ENCODE data around the gene DBP. TPM values are rescaled to one million over a fixed set of nuclear protein-coding genes. Genes with fewer than 3 reads are reported as not detected.

Gene DBP
- total RNA-seq, 4 donors from 2014 or later = 2.4 to 20.1 (median 10.1) TPM

- Histone ChIP-seq H3K27ac (peak overlapping the region; percentile 68 to 94 (median 90)), H3K4me1 (peaks cover 0 to 59% (median 24%) of the 10 kb centered on the region in 4 donors), H3K36me3 (peaks cover 0 to 39% (median 0%) of the 10 kb centered on the region in 3 donors), H3K9me3 (no peaks in the 10 kb centered on the region), H3K27me3 (no peaks in the 10 kb centered on the region), H3K4me3 (peak overlapping the region; percentile 40 to 58 (median 48))
- WGBS, 2 donors = 14 to 18% methylated on average over 8 of the region's 8 CpGs
- TF ChIP-seq CTCF (IDR thresholded peaks at IDR 0.05) (no peak), POLR2A (IDR thresholded peaks at IDR 0.05) (no peak), EP300 (IDR thresholded peaks at IDR 0.05) (no peak)
- DNase-seq (ENCODE audit: low spot score in 2 of 2) = no peak
These were observed 13.6 kb downstream of the DBP start for GRCh38 chr19:48623556-48624066.

GRCh38 chr19:48619692-48620585 lies 17.2 kb downstream of the DBP start:
- H3K4me1 ChIP-seq = peaks cover 0 to 79% (median 38%) of the 10 kb centered on the region in 4 donors
- WGBS, 2 donors = 20 to 29% methylated on average over 5 to 6 of the region's 6 CpGs
- peak overlapping the region; percentile 80 to 96 (median 92) for H3K27ac ChIP-seq
- no peaks in the 10 kb centered on the region for H3K9me3 ChIP-seq
- H3K36me3 ChIP-seq = peaks cover 0 to 35% (median 13%) of the 10 kb centered on the region in 3 donors
- no peak for DNase-seq (ENCODE audit: low spot score in 2 of 2)
- H3K4me3 ChIP-seq = peak overlapping the region; percentile 56 to 95 (median 89)
- no peaks in the 10 kb centered on the region for H3K27me3 ChIP-seq
- TF ChIP-seq CTCF (IDR thresholded peaks at IDR 0.05) (no peak), POLR2A (IDR thresholded peaks at IDR 0.05) (no peak), EP300 (IDR thresholded peaks at IDR 0.05) (no peak)

- no peaks in the 10 kb centered on the region for H3K27me3 ChIP-seq
- H3K4me3 ChIP-seq = peak within 1 kb of the TSS; percentile 69 to 95 (median 89)
- no peaks in the 10 kb centered on the region for H3K9me3 ChIP-seq
- DNase-seq (ENCODE audit: low spot score in 2 of 2) = peak; percentile 90 to 95
- peak within 1 kb of the TSS; percentile 80 to 96 (median 92) for H3K27ac ChIP-seq
- TF ChIP-seq EP300 (IDR thresholded peaks at IDR 0.05) = peak; percentile 96 to 97
- TF ChIP-seq POLR2A (IDR thresholded peaks at IDR 0.05) = peak; percentile 80 to 91
- peak in 2 of 5 experiments; percentile 7 to 40 for TF ChIP-seq CTCF (IDR thresholded peaks at IDR 0.05)
- H3K4me1 ChIP-seq = peaks cover 0 to 78% (median 35%) of the 10 kb centered on the region in 4 donors
- 0 to 1% methylated on average over 33 to 68 of the region's 69 CpGs for WGBS, 2 donors
- H3K36me3 ChIP-seq = peaks cover 0 to 41% (median 13%) of the 10 kb centered on the region in 3 donors
These were observed 18.1 kb downstream of the DBP start, which contains the start of the genes RPL18 and SPHK2 for GRCh38 chr19:48618916-48619691. Gene RPL18, minus strand, starts transcription at chr19:48619178. Its CDS starts 35 bp downstream, at chr19:48619143. Gene SPHK2, plus strand, starts transcription at chr19:48619506. Its CDS starts 1,009 bp downstream, at chr19:48620515.

GRCh38 chr19:48618278-48618915 lies 18.8 kb downstream of the DBP start:
- DNase-seq (ENCODE audit: low spot score in 2 of 2) = no peak
- H3K36me3 ChIP-seq = peaks cover 0 to 41% (median 13%) of the 10 kb centered on the region in 3 donors

More at GRCh38 chr19:48618278-48618915, 18.8 kb downstream of the DBP start:
- Histone ChIP-seq H3K27ac (peak overlapping the region; percentile 47 to 96 (median 90)), H3K27me3 (no peaks in the 10 kb centered on the region), H3K9me3 (no peaks in the 10 kb centered on the region), H3K4me1 (peaks cover 0 to 72% (median 30%) of the 10 kb centered on the region in 4 donors), H3K4me3 (peak overlapping the region; percentile 69 to 95 (median 89))
- no peak for TF ChIP-seq CTCF (IDR thresholded peaks at IDR 0.05)
- 1 to 2% methylated on average over 18 of the region's 18 CpGs for WGBS, 2 donors
